HG02759 (cell line): Measurements from ENCODE around the gene PCBD1.
"Not testable (repeated sequence)": the region's sequence is repeated elsewhere in the genome, so short reads cannot be mapped to it uniquely, and the experiment has no call there.

Source experiments
- ATAC-seq: cut with Tn5 transposase; IDR thresholded peaks from one replicate; pipeline ENCODE4 v1.9.1; 2021; ENCODE audit warnings: mild to moderate bottlenecking, moderate library complexity; ENCODE audit not compliant: unreplicated experiment

Gene PCBD1

DNA sequence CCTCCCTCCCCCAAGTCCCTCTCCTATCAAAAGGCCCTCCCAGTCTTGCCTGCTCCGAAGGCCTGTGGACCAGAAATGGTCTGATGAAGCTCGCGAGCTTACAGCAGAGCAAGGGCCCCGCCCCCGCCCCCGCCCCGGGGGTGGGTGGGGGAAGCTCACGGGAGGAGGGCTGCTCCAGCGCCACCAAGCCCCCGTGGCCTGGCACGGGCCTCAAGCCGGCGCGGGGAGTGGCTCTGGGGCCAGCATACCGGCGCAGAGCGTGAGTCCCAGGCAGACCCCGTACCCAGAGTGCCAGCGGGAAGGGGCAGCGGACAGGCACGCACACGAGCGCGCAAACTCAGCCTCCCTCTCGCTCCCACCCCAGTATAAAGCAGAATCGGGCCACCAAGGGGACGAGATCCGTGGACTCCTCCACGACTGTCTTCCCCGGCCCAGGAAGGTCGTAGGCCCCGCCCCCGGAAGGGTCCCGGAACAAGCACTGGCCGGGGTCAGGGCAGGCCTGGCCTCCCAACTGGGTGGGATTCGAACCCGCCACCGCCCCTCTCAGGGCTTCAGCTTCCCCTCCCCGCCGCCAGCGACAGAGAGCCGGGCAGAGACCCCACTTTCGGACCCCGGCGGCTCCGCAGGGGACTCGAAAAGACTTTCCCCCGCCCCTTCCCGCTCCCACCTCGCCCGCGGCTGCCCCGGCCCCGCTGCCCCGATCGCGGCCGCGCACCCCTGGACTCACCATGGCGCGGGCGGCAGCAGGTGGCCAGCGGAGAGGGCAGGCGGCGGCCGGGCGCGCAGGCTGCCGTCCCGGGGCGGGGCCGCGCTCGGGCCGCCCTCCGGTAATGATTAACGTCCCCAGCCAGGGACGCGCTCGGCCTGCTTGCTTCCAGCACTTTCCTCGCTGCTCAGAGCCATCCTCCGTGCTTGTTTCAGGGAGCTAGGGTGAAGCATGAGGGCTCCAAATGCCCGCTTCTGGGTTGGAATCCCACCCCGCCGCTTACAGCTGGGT lies at the start of gene PCBD1:
Gene PCBD1 (minus strand): TSS at position 762 of the 997 bp plus-strand sequence. CDS start 32 bp downstream, at position 730.
- ATAC-seq: peak; percentile 86

DNA sequence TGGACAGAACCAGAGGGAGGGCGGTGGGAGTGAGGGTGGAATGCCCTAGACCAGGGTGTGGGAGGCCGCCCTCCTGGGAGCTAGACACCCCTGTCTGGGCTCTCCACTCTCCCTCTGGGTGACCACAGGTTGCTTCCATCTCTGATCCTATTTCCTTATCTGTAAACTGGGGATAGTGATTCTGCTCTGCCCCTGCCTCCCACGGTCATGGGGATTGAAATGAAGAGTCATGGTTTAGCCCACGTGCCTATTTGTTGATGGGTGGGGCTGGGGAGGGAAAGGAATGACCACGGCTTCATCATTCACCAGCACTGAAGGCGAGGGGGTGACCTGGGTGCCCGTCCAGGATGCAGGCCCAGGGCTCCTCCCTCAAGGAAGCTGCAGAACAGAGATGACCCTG lies 49.3 kb upstream of the PCBD1 start:
- ATAC-seq: no peak

DNA sequence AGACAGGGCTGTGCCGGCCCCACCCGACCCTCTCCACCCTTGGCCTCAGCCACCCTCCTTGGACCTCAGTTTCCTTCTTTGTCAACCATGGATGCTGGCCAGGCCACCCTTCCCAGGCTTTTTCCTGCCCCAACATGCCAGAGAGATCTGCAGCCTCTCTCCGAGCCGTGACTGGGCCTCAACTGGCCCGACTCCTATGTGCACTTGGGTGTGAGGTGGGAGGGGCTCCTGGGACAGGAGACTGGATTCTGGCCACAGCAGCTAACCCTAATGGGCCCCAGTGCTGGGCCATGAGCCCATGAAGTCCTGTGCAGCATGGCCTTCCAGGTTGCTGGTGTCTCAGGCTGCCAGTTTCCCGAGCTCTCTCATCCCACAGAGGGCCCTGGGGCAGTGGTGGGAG lies 47.7 kb upstream of the PCBD1 start:
- ATAC-seq: no peak

DNA sequence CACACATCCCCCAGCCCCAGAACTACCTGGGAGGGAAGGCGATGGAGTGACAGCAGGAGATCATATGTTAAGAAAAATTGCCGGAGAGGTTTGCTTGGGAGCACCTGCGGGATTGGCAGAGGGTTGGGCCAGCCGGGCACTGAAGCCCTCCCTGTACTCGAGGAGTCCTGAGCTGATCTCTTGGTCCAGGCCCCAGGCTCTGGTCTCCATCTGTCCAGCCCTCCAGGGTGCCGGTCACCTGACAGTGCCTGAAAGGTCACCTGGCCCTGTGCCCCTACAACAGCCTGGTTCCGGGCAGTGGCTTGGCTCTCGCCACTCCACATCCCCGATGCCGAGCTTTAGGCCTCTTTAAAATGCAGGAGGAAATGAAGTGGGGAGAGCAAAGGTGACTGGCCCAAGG lies 47.3 kb upstream of the PCBD1 start:
- ATAC-seq: no peak

DNA sequence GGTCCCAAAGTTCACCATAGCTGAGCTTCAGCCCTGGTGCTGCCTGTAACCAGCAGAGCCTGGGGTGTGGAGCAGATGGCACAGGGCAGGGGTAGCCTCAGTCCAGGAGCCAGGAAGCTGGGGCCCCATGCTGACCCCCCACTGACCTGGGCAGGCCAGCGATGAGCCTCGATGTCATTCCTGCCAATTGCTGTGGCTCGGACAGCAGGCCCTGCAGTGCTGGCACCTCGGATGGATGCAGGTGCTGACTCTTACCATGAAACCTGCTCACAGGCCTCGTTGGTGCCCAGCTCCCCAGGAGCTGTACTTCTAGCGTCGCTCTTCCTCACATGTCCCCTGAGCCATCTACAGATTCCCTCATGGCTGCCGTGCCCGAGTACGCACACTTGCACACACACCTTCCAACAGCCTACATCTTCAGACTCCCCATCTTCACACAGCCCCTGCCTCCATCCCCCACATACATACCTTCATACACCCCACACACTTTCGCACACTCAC lies 46.8 kb upstream of the PCBD1 start:
- no peak for ATAC-seq

DNA sequence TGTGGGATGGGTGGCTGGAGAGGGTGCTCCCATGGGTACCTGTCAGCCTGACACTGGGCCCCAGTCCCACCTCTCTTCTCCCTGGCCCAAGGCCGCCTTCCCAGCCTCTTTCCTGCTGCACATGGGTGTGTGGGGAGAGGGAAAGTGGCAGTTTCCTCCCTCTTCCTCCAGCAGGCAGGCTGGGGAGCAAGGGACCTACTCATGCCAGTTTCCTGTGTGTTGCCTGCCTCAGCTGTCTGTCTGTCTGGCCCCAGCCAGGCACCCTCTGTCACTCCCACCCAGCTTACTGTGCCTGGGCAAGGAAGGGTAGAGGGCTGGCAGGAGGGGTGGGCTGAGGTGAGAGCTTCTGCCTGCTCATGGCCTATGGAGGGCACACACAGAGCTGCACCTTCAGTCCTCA lies 46.3 kb upstream of the PCBD1 start:
- no peak for ATAC-seq

DNA sequence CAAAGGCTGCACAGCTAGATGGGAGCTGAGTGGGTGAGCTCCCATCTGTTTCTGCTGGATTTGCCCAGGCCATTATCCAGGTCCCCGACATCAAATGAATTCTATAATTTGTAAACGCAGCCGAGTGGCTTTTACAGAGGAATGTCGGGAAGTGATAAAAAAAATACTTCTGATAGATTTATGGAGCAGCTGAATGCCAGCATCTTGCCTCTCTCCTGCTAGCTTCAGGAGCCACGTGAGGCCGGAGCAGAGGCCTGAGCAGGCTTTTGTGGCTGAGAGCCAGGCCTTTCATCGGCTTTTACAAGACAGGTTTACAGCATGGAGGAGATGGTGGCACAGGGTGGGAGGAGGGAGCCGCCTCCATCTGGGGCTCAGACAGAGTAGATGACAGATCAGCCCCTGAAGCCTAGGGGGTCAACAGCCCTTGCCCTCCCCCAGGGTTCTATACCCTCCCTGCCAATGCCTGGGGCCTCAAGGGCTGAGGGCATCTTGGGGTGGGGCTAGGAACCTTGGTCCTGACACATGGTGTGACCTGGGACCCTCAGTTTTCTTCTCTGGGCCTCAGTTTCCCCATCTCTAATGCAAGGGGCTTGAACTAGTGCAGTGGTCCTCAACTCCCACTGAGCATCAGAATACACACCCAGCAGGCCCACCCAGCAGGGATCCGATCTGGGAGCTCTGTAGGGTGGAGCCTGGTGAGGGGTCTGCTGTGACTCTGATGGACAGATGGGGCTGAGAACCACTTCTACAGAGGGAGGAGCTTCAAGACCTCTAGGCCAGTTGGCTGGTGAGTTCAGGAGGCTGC lies 44.2 kb upstream of the PCBD1 start:
- no peak for ATAC-seq

DNA sequence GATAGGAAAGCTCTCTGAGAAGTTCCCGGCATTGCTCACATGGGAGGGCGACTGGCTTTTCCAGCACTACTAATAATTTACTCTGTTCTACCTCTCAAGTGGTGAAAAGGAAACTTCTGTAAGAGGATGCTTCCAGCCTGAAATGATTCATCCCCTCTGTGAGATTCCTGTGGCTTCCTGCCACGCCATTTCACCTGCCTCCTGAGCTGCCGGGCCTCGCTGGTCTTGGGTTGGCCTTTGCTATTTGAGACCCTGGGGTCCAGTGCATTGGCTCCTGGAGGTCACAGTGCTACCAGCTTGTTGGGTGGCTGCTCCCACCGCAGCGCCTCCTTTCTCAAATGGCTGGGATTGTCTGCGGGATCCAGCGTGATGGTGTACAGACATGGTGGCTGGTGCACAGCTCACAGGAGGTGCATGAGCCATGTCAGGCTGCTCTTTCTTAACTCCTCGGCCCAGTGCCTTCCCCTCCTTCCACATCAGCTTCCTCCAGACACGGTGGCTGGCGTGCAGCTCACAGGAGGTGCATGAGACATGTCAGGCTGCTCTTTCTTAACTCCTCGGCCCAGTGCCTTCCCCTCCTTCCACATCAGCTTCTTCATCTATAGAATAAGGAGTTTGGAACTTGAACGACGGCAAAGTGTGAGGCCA lies 42.9 kb upstream of the PCBD1 start:
- ATAC-seq: no peak

DNA sequence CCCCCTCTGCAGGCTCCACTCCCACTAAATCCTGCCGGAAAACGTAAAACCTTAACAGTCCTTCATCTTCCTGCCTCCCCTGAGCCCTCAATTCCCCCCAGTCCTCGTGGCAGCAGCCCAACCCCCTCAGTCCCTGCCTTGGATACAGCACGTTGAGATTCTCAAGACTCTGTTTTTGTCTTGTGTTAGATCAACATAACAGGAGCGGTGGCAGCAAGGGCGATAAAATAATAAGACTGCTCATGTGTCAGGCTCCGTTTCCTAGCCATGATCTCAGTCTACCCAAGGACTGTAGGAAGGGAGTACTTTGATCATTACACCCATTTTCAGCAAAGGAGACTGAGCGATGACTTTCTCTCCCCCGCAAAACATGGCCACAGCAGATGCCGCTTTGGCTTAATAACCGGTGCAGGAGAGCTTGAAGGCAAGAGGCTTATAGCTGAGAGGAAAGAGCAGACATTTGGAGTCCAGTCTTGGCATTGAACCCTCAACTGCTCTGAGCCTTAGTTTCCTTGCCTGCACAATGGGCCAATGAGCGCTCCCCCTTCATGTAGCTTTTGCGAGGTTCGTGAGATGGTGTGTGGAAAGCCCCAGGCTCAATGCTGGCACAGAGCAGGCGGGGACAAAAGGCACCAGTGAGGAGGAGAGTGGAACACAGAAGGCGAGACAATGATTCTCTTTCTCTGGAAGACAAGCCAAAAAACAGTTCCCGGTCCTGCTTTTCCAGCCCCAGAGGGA lies 42.1 kb upstream of the PCBD1 start:
- no peak for ATAC-seq

DNA sequence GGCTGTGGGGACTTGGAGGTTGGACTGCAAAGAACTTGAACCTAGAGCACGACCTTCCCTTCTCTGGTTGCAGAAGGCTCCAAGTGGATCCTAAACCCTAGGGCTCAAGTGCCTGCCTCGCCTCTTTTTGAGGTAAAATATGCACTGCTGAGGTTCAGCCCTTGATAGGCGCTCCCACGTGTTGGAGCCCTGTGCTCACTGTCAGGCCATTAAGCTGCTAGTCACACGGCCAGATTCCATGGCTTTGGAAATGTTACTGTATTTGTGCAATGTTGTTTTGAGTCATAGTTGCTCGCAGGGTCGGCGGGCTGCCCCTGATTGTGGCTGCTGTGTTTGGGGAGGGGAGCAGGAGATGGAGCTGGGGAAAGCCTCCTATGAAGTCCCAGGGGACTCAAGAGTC lies 39.8 kb upstream of the PCBD1 start:
- no peak for ATAC-seq

DNA sequence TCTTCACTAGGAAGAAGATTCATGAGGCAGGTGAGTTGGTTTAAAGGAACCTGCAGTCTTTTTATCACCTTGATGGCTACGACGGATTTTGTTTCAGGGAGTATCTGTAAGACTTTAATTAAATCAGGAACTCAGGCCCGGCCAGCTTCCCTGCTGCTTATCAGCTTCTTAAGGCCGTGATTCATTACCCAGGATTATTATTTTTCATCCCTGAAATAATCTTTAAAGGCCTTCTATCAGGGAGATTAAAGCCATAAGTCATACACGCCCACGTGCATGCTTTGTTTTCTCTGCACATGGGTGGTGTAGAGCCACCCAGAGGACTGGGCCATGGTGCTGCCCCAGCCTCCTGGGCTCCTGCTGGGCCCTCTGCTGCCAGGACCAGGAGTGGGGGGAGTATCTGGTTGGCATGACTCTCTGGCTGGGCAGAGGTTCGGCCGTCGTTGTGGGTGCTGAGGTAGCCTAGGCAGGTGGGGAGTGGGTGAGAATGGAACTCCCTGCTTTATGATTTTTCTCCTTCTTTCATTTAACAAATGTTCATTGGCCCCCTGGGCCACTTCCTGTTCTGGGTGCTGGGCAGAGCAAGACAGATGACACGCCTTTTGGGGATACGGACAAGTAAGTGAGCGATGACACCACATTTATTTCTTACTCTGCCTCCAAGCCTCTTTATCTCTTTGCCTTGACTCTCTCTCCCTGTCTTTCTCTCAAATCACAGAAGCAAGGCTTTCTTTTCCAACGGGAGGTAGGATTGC lies 39.0 kb upstream of the PCBD1 start:
- no peak for ATAC-seq

DNA sequence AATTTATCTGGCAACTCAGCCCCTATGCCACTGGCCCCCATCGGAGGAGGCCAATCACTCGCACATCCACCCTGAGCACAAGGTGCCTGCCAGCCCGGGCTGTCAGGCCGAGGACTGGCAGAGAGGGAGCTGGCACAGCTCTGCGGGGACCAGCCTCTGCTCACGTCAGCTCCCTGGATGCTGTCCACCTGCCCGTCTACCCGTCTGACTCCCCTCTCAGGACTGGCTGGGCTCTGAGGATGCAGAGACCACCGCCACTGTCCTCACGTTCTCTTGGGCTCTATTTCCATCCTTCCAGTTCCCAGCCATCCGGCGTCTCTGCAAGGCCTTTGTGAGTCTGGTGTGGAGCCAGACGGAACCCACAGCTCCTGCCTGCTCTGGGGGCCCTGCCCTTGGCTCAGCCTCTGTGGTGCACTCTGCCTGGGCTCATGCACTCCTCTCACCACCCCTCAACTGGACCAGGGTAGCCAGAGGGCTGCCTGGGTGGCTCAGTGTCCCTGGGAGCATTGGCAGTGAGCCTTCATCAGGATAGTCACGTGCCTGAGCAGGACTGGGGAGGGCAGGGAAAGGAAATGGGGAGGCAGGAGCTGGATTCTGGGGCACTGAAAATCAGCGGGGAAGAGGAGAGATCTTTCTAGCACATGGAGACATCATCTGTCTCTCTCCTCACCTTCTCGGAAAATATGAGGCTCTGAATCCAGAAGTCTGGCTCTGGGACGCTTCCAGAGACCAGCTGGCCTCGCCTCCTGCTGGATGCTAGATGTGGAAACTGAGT lies 38.0 kb upstream of the PCBD1 start:
- no peak for ATAC-seq

DNA sequence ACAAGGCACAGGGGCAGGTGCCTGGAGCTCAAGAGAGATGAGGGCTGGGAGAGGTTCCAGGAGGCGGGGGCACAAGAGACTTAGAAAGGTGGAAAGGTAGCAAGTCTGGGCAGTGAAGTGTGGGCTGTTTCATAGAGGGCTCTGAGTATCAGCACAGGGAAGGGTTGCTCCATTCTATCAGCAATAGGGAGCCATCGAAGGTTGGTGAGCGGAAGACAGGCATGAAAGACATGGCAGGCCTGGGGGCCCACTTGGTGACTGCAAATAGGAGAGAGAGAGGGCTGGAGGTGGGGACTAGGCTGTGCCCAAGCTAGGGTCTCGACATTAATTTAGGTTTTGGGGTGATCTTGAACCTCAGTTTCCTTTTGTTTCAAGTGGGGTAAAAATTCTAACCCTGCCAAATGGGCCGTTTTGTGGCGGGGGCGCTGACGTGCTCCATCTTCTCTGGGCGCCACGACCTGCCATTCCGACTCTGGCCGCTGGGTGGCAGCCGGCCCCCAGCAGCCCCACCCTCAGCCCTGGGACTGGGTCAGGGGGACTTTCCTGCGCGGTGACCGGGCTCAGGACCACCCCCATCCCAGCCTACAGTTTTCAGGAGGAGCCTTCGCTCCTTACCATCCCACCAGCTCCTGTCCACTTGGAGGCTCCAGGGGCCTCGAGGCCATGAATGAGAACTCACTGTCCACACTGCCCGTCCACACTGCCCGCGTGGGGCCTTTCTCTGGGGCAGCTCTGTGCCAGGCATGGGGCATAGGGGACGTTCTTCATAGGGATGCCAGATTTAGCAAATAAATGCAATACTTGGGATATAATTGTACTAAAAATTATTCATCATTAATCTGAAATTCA lies 37.2 kb upstream of the PCBD1 start:
- no peak for ATAC-seq

DNA sequence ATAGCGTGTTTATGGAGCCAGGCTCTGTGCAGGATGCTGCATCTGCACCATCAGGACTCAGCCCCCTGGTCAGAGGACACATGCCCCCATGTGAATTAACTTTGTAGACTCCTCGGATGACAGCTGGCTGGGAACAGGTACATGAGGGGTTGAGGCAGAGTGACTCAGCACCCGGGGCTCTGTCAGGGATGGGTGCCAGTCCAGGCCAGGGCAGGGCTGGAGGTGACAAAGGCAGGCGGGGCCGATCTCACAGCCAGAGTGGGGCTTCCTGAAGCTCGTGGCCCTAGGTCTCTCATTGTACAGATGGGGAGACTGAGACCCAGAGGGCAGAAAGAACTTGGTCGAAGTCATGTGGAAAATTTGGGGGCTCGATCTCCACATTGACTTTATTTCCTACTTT lies 35.3 kb upstream of the PCBD1 start:
- ATAC-seq: no peak

DNA sequence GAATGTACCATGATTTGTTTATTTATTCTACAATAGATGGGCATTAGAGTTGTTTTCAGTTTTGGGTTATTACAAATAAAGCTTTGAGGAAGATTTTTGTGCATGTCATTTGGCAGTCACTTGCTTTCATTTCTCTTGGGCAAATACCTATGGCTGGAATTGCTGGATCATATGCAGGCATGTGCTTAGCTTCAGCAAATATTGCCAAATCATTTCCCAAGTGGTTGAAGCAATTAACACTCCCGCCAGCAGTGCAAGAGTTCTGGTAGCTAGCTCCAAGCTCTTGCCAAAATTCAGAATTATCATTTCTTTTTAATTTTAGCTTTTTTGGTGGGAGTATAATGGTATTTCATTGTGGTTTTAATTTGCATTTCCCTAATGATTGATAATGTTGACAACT lies 32.9 kb upstream of the PCBD1 start:
- no peak for ATAC-seq

DNA sequence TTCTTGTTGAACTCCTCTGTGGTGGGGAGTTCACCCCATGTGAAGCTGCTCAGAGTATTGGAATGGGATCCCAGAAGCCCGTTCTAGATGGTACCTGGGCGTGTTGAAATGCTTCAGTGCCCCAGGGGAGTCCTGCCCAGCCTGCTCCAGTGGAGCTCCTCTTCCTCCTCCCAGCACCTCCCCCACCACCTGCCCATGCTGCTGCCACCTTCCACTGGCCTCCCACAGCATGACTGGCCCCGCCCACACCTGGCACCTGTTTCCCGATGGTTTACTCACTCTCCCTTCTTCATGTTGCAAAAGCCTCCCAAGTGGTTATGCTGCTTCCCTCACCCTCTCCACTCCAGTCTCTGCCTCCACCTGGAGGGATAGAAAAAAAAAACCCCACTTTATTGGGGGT lies 32.2 kb upstream of the PCBD1 start:
- ATAC-seq: no peak

DNA sequence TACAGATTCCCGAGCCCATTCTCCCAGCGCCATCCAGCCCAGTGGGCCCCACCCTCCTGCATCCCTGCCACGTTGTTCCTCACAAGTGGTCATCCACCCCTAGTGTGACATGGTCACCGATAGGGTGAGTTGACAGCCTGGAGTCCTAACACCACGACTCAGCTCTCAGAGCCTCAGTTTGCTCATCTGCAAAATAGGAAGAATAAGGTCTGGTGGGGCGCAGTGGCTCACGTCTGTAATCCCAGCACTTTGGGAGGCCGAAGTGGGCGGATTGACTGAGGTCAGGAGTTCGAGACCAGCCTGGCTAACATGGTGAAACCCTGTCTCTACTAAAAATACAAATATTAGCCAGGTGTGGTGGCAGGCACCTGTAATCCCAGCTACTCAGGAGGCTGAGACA lies 31.5 kb upstream of the PCBD1 start:
- ATAC-seq: not testable (repeated sequence)
